ENCODE data around the gene ECT2.
"Not testable (repeated sequence)": the region's sequence is repeated elsewhere in the genome, so short reads cannot be mapped to it uniquely, and the experiment has no call there.

Gene ECT2

DNA sequence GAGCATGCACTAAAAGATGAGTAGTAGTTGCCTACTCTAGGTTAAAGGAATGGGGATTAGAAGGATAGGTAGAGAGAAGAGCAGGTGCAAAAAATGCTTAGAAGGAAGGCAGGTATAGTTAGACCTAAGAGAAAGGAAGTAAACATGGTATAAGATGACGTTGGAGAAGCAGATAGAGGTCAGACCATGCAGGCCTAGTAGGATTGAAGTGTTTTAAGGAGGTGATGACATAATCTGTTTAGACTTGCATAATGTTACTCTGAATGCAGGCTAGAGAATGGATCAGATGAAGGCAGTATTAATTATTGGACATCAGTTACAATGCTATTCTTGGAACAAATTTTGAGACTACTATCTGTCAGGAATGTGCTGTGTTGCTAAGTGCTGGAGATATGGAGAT, 11.1 kb upstream of the ECT2 start:
- no peak for DNase-seq

DNA sequence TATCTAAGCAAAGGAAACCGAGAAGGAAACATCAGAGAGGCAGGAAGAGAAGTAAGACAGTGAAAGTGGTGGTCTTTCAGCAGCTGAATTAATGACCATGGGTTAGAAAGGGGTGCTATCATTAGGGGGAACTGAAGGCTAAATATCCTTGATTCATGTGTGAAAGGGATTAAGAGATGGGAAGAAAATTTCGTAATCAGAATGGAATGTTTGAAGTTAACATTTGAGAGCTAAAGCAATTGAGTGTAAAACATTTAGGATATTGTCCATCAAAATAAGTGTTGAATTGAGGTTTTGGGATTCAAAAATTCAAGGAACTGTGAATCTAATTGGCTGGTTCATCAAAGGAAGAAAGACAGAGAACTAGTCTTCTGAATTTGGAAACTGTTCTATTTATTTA, 4.1 kb upstream of the ECT2 start:
- no peak for DNase-seq

GRCh38 chr3:172749230-172749965, 1.1 kb upstream of the ECT2 start:
- DNase-seq = no peak

- DNase-seq = no peak
These were observed 508 bp upstream of the ECT2 start for GRCh38 chr3:172750069-172750367.

DNA sequence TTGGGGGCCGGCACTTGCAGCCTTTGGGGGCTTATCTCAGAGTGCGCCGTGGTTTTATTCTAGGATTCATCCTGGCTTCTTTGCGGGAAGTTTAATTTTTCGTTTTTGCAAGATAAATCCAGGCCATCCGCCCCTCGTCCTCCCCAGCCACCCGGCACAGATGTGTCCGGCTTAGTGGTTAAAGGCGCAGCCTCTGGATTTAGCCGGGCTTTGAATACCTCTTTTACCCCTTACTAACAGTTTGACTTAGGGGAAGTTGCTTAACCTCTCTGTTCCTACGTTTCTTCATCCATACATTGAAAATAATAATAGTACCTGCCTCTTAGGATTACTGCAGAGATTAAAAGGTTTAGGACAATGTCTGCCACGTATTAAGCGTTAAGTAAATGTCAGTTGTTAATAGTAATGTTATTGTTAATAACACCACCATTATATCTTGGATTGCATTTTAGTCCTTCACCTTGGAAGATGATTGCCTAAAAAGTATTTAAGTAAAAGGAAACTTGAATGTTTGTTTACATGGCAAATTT, 714 bp downstream of the ECT2 start:
- no peak for DNase-seq

- no peak for DNase-seq
These were observed 2.1 kb downstream of the ECT2 start for GRCh38 chr3:172752651-172753050.

DNA sequence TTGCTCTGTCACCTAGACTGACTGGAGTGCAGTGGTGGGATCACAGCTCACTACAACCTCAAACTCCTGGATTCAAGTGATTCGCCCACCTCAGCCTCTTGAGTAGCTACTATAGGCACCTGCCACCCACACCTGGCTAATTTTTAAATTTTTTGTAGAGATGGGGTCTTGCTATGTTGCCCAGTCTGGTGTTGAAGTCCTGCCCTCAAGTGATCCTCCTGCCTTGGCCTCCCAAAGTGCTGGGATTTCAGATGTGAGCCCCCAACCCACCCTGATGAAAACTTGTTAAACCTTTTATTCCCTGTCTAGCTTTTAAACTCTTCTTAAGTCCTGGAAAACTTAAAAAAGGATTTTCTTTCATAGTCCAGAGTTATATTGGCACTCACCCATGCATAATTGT, 2.6 kb downstream of the ECT2 start:
- DNase-seq = no peak

- not testable (repeated sequence) for DNase-seq
These were observed 9.9 kb downstream of the ECT2 start for GRCh38 chr3:172760416-172760815.

GRCh38 chr3:172766241-172766640, 15.7 kb downstream of the ECT2 start:
- no peak for DNase-seq

- no peak for DNase-seq
These were observed 16.3 kb downstream of the ECT2 start for GRCh38 chr3:172766718-172767405.

DNA sequence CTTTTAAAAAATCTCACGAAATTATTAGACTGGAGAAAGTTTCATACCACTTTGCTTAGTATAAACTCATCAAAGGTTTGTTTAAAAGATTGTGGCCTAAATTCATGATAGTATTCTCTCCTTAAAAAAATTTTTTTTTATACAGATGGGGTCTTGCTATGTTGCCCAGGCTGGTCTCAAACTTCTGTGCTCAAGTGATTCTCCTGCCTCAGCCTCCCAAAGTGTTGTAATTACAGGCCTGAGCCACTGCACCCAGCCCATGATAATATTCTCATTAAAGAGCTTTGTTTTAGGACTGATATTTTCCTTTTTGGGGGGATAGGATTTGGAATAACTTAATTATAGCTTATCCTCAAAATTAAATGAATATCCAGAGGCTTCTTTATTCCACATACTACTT, 19.9 kb downstream of the ECT2 start:
- no peak for DNase-seq

GRCh38 chr3:172771672-172772071, 21.1 kb downstream of the ECT2 start:
- DNase-seq = no peak

- DNase-seq = no peak
These were observed 25.7 kb downstream of the ECT2 start for GRCh38 chr3:172776049-172776717.

- no peak for DNase-seq
These were observed 27.4 kb downstream of the ECT2 start for GRCh38 chr3:172777901-172778300.

- no peak for DNase-seq
These were observed 31.7 kb downstream of the ECT2 start for GRCh38 chr3:172782235-172782634.

DNA sequence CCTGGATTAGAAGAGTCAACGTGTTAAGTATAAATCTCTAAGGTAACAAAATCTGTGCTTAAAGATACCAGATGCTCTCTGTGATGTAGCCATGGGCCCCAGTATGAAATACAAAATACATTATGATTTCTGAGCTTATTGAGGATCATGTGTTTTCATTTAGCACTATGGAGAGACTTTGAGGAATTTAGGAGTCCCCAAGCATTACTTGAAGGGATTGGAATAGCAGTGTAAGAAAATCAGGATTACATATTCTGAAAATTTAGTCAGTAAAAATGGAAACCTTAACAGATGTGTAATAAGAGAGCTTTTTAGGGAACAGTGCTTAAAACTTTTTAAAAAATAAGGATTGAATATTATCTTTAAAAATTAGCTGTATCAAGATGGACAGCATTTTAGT, 35.5 kb downstream of the ECT2 start:
- DNase-seq = no peak

DNA sequence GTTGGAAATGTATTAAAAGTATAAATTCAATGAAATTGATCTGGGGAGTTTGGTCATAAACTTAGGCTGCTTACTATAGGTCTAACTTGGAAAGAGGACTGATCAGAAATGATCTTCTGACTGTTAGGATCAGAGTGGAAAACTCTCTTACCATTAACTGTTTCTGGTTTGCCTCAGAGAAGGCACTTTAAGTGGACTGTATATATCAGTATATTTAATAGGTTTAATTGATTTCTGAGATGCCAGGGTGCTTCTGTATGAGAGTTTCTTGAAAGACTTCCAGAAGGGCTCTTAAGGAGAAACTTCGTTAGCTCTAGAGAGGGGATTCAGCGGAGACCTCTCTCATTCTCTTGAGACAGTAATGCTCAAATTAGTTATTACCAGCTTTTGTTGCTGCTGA, 36.5 kb downstream of the ECT2 start:
- no peak for DNase-seq

DNA sequence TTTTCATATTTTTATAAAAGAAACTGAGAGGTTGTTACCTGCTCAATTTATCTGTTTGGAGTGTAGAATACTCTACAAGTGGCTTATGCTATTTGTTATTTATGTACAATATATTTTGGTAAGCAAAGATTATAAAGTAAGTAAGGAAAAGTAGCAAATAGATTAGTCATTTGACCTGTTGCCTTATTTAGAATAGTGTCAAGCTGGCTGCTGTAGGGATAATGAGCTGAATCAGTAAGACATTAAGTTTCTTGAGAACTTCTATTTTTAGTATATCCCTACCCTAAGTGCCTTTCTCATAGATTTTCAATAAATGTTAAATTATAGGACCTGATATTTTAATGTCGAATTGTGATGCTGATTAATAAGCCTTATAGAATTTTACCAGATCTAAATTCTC, 37.2 kb downstream of the ECT2 start:
- no peak for DNase-seq

DNA sequence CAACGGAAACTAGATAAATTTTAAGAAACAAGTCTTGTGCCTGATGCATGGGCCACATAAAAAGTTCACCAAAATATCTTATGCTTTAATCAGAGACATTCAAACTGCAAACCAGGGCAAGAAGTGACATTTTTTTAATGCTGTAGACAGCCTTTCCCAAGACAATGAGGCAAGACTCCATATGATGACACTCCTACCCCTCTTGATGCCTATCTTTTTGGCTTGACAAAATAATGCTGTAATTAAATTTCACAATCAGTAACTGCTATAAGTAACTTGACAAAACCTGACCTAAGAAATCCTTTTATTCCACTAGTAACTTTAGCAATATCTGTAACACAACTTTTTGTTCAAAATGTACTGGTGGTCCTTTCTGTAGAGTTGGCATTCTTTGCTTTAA, 48.7 kb downstream of the ECT2 start:
- no peak for DNase-seq

DNA sequence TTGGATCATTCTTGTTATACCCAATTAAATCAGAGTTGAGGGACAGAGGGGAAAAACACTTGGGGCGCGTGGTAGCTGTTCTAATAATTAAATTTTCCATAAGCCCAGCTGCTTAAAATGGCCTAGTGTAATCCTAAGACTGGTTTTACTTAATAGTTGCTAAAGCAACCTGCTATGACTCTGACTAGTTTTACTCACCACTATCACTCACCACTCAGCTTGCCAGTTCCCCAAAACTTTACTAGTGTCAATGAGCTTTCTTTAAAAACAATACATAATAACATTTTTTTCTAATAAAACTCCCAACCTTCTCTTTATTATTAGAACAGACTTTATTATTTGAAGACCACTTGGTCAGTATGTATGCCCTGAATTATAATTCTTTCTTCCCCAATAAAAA, 49.6 kb downstream of the ECT2 start:
- no peak for DNase-seq

DNA sequence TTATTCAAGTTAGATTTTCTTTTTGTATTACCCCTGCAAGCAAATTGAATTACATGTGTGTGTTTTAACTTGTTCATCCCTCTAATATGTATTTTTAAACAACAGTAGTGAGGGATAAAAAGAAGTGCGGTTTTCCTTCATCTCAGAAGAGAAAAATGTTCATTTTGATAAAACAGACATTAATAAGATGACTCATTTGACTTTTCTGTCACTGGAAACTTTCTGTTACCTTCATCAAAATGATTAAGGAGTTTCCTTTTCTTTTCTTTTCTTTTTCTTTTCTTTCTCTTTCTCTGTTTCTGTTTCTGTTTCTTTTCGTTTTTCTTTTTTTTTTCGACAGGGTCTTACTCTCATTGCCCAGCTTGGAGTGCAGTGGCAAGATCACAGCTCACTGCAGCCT, 53.0 kb downstream of the ECT2 start:
- DNase-seq = no peak

DNA sequence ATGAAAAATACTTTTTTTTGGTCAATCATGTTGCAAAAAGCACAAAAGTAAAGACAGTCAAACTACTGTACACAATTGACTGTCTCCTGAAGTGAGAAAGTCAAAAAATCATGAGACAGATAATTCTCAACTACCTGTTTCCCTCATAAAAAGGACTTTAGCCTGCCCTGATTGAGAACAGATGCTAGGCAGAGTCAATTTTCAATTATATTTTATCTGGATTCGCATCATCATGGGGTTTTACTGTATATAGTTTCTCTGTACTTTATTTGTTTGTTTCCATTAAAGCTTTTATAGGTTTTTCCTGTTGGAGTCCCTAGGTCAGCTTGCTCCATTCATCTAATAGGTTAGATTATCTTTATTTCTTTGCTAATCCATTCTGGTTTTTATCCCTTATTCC, 53.8 kb downstream of the ECT2 start:
- DNase-seq = no peak

DNA sequence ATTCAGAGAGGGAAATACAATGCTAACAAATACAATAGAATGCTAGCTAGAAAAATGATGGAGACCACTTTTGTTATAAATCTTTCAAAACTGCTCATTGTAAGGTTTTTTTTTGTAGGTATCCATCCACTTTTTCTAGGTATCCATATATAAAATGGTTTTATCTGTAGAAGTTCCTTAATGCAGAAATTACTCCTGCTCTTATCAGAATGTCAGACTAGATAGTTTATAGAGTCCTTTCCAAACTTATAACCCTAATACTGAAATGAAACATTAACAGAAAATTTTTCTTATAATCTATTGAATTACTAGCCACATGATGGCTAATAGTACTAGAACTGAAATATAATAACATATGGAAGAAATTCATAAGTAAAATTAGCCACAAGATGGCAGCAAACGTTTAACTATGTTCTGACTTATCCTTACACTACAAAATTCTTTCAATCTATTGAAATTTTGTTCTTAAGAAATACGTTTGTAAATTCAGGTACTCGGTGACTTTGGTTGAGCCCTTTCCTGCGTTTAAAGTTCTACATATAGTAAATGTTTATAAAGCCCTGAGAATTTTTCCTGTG, 58.5 kb downstream of the ECT2 start:
- DNase-seq = peak; percentile 31

DNA sequence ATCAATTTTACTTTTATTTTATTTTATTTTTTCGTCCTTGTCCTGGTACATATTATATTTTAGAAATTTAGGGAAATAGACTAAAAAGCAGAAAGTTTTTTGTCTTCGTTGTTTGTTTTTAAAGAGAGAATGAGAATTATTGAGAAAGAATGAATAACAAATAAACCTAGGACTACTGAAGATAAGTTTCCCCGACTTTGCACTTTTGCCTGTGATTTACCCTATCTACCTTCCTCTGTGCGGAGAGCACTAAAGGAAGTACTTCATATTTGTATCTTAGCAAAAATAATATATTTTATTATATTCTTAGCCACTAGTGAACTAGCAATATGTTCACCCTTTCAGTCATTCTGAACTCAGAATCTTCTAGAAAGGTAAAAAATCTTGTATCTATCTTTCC, 60.6 kb downstream of the ECT2 start:
- no peak for DNase-seq

All from CD4-positive, alpha-beta T cell treated with Interleukin-4 for 4 hours (primary cell).